HCT116 (cell line): Measurements from ENCODE around the gene FGF14. TPM values are rescaled to one million over a fixed set of nuclear protein-coding genes. Genes with fewer than 3 reads are reported as not detected.

Experiments used
- ATAC-seq: fragments of 200-7000 bp; cut with Tn5 transposase; 2 replicates; pipeline ENCODE4 v1.9.1; 2020; ENCODE audit warnings: mild to moderate bottlenecking, moderate library complexity
- BruUV-seq: library from RNA; stranded (reverse); fragments of 400-500 nt; replicated peaks from 2 replicates; lab custom pipeline; 2021; lab: Mats Ljungman, UMichigan
- CTCF ChIA-PET: fragments of 300-600 bp; sonication (Branson Sonifier 250); formaldehyde crosslinking; loops from one replicate; lab custom pipeline; 2021; ENCODE audit warnings: antibody characterized with exemption; lab: Charles Lee
- POLR2A ChIA-PET: fragments of 300-600, 350-600 bp; sonication (Branson Sonifier 250); formaldehyde crosslinking; loops from one replicate; lab custom pipeline; 2021; ENCODE audit warnings: antibody characterized with exemption; lab: Charles Lee
- RAD21 ChIA-PET, 2 experiments: fragments of 300-600 bp; sonication (Branson Sonifier 250); formaldehyde crosslinking; loops; one replicate each; lab custom pipeline; 2023; ENCODE audit warnings: low total read pairs in 2 of 2; ENCODE audit not compliant: uncharacterized antibody in 2 of 2, unreplicated experiment in 2 of 2, low non-redundant PET in 1 of 2; lab: Charles Lee
- DNase-seq: peaks from one replicate; pipeline ENCODE4 v3.0.0-alpha.2; 2010; ENCODE audit warnings: low read depth, low spot score
- H2AFZ ChIP-seq: fragments of 200-600 bp; shearing (Covaris generic), sonication (generic); 2 replicates; pipeline ENCODE4 v1.6.1; 2017; ENCODE audit warnings: low read depth, mixed run types, mixed read lengths, antibody characterized with exemption, low read length; ENCODE audit not compliant: poor library complexity, severe bottlenecking
- H3K27ac ChIP-seq: 2 replicates; pipeline ENCODE4 v1.5.1; 2012; ENCODE audit warnings: low read depth, low read length
- H3K27me3 ChIP-seq: fragments of 200-600 bp; sonication (generic); 2 replicates; pipeline ENCODE4 v1.6.1; 2016; ENCODE audit warnings: mixed run types, low read length, mixed read lengths; ENCODE audit not compliant: insufficient read depth
- H3K36me3 ChIP-seq, 2 experiments: fragments of 200-500 bp in 1 of 2; fragments of 200-600 bp in 1 of 2; sonication (Bioruptor generic) in 1 of 2; sonication (generic) in 1 of 2; 2 replicates each; pipeline versions ENCODE4 v1.5.1 to v1.6.1; 2014 to 2016; ENCODE audit warnings: low read length in 2 of 2, inconsistent platforms in 1 of 2, mixed read lengths in 1 of 2, mixed run types in 1 of 2; ENCODE audit not compliant: insufficient read depth in 2 of 2, control insufficient read depth in 1 of 2
- H3K4me1 ChIP-seq, 2 experiments: fragments of 200-600 bp in 1 of 2; sonication (generic) in 1 of 2; 2 replicates each; pipeline versions ENCODE4 v1.5.1 to v1.6.1; 2012 to 2017; ENCODE audit warnings: low read length in 2 of 2, inconsistent platforms in 1 of 2, mild to moderate bottlenecking in 1 of 2, mixed read lengths in 1 of 2, mixed run types in 1 of 2, moderate library complexity in 1 of 2; ENCODE audit not compliant: insufficient read depth in 2 of 2, control insufficient read depth in 1 of 2
- H3K4me2 ChIP-seq: fragments of 200-600 bp; sonication (generic); 2 replicates; pipeline ENCODE4 v1.6.1; 2017; ENCODE audit warnings: mixed run types, low read length, mixed read lengths
- H3K4me3 ChIP-seq, 2 experiments: fragments of 200-600 bp in 1 of 2; sonication (generic) in 1 of 2; replicated peaks in 1 of 2; 2 replicates each; pipeline ENCODE4 v1.5.1; 2011 to 2016; ENCODE audit warnings: low read length in 2 of 2, control low read depth in 1 of 2, low read depth in 1 of 2, mild to moderate bottlenecking in 1 of 2, mixed read lengths in 1 of 2, mixed run types in 1 of 2
- H3K79me2 ChIP-seq: fragments of 200-600 bp; sonication (generic); 2 replicates; pipeline ENCODE4 v1.6.1; 2017; ENCODE audit warnings: mild to moderate bottlenecking, mixed run types, low read length, moderate library complexity, mixed read lengths; ENCODE audit not compliant: insufficient read depth
- H3K9ac ChIP-seq: fragments of 200-600 bp; sonication (generic); 2 replicates; pipeline ENCODE4 v1.6.1; 2016; ENCODE audit warnings: low read length, mixed read lengths
- H3K9me2 ChIP-seq: fragments of 200-600 bp; sonication (generic), shearing (Covaris generic); 2 replicates; pipeline ENCODE4 v1.6.1; 2017; ENCODE audit warnings: mixed run types, mild to moderate bottlenecking, moderate library complexity; ENCODE audit not compliant: insufficient read depth
- H3K9me3 ChIP-seq, 2 experiments: fragments of 200-500 bp in 1 of 2; fragments of 200-600 bp in 1 of 2; sonication (Bioruptor generic) in 1 of 2; sonication (generic) in 1 of 2; 2 replicates each; pipeline ENCODE4 v1.6.1; 2014 to 2017; ENCODE audit warnings: low read length in 2 of 2, mixed read lengths in 2 of 2, inconsistent platforms in 1 of 2, low read depth in 1 of 2, mild to moderate bottlenecking in 1 of 2, mixed run types in 1 of 2, moderate library complexity in 1 of 2; ENCODE audit not compliant: control insufficient read depth in 1 of 2, insufficient read depth in 1 of 2
- H4K20me1 ChIP-seq: fragments of 200-600 bp; sonication (generic), shearing (Covaris generic); 2 replicates; pipeline ENCODE4 v1.6.1; 2017; ENCODE audit warnings: mixed run types, mild to moderate bottlenecking, moderate library complexity; ENCODE audit not compliant: insufficient read depth
- EGR1 ChIP-seq: IDR thresholded peaks from 2 replicates; pipeline ENCODE4 v1.6.1; 2012; ENCODE audit warnings: low read depth
- POLR2AphosphoS5 ChIP-seq: IDR thresholded peaks from 2 replicates; pipeline ENCODE4 v1.6.1; 2011; ENCODE audit warnings: mild to moderate bottlenecking, low read depth, low read length, moderate library complexity
- RAD21 ChIP-seq: IDR thresholded peaks from 2 replicates; pipeline ENCODE4 v1.6.1; 2012; ENCODE audit warnings: low read depth, mild to moderate bottlenecking
- intact Hi-C: fragments of 100-400 bp; cut with micrococcal nuclease; formaldehyde crosslinking; loops from 2 replicates; pipeline ENCODE4 v1.10.0; 2022
- total RNA-seq: library from RNA; stranded (reverse); gene quantifications from one replicate; pipeline ENCODE4 v1.2.1, GENCODE V29; 2021; ENCODE audit not compliant: unreplicated experiment
- TF ChIP-seq, protein P1 (sequence below): IDR thresholded peaks from 2 replicates; pipeline ENCODE4 v1.6.1; 2012
- TF ChIP-seq, protein P2 (sequence below): IDR thresholded peaks from 2 replicates; pipeline ENCODE4 v1.6.1; 2011; ENCODE audit warnings: mild to moderate bottlenecking, low read length, moderate library complexity; ENCODE audit not compliant: insufficient replicate concordance; ENCODE audit errors: extremely low read depth

Gene FGF14
- total RNA-seq, 1 experiment from 2014 or later = not detected

- TF ChIP-seq, protein P1, sequence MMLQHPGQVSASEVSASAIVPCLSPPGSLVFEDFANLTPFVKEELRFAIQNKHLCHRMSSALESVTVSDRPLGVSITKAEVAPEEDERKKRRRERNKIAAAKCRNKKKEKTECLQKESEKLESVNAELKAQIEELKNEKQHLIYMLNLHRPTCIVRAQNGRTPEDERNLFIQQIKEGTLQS = no peak
- TF ChIP-seq RAD21 = no peak
- TF ChIP-seq, all 23 proteins: peak for 0
Measured at GRCh38 chr13:101944521-101944920, 457.3 kb downstream of the FGF14 start (continued).

DNA sequence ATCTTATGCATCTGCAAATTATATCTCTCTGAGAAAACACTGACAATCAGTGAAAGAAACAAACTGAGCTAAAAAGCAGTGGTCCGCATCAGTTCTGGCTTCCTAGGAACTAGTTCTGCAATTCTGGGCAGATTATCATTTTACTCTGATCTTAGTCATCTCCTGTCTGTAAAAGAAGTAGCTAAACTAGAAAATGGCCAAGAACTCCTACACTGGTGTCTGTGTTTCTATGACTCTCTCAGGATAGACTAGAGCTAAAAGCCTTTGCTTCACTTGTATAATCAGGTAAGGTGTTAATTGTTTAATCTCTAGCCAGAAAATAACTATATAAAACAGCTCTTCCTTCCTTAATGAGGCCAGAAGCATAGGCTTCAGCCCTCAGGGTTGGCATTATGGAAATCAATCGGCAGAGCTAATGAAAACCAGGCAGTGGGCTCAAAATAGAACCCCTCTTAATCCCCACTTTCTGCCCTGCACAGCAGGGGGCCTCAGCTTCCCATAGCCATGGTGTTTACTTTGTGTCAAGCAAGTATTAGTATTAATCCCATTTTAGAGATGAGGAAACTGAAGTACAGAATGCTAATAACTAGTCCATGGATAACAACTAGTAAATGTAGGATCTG lies 459.2 kb downstream of the FGF14 start:
- Histone ChIP-seq H3K27me3 (no peaks in the 10 kb centered on the region), H3K36me3 (no peaks in the 10 kb centered on the region), H3K4me2 (no peak overlapping the region), H4K20me1 (no peaks in the 10 kb centered on the region), H3K9me3 (peaks cover 0 to 6% of the 10 kb centered on the region in 2 experiments; a peak in 1 of 4 replicates), H3K9me2 (no peaks in the 10 kb centered on the region), H3K4me3 (no peak overlapping the region), H2AFZ (no peak overlapping the region), H3K27ac (no peak overlapping the region)
- intact Hi-C loops = no loop called here
- RAD21 ChIA-PET = no interaction called here
- BruUV-seq = no TSS peak
- TF ChIP-seq, protein P2, sequence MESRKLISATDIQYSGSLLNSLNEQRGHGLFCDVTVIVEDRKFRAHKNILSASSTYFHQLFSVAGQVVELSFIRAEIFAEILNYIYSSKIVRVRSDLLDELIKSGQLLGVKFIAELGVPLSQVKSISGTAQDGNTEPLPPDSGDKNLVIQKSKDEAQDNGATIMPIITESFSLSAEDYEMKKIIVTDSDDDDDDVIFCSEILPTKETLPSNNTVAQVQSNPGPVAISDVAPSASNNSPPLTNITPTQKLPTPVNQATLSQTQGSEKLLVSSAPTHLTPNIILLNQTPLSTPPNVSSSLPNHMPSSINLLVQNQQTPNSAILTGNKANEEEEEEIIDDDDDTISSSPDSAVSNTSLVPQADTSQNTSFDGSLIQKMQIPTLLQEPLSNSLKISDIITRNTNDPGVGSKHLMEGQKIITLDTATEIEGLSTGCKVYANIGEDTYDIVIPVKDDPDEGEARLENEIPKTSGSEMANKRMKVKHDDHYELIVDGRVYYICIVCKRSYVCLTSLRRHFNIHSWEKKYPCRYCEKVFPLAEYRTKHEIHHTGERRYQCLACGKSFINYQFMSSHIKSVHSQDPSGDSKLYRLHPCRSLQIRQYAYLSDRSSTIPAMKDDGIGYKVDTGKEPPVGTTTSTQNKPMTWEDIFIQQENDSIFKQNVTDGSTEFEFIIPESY = no peak
- TF ChIP-seq POLR2AphosphoS5 = no peak
- TF ChIP-seq EGR1 = no peak
- TF ChIP-seq, all 23 proteins: peak for 0
- Histone ChIP-seq H3K9ac (no peak overlapping the region), H3K79me2 (no peaks in the 10 kb centered on the region), H3K4me1 (no peaks in the 10 kb centered on the region)
- no peak for ATAC-seq
- CTCF ChIA-PET = interaction anchor here (0.7 to 1.4 kb wide), 4 partner anchors 157 to 629 kb away, joined by 3 to 10 read pairs (median 6); no protein-coding TSS in a partner anchor
- no peak for DNase-seq
- POLR2A ChIA-PET = no interaction called here
